Stimulated activated CD8-positive, alpha-beta memory T cell treated with anti-CD3 and anti-CD28 coated beads, Interleukin-15, amount 100 ng/mL, for 1 hour (primary cell): Measurements from ENCODE around the gene DNAJB13.

Experiments used
- DNase-seq: peaks from one replicate; pipeline ENCODE4 v3.0.0-alpha.2; 2020; ENCODE audit warnings: low read depth

The DNAJB13 gene

GRCh38 chr11:74015919-74016684 lies 65.3 kb downstream of the DNAJB13 start:
- DNase-seq = no peak

GRCh38 chr11:74017631-74018030 lies 66.8 kb downstream of the DNAJB13 start:
- no peak for DNase-seq

- DNase-seq = no peak
Observed at GRCh38 chr11:74018331-74019005, 67.6 kb downstream of the DNAJB13 start.

- DNase-seq = no peak
Observed at GRCh38 chr11:74019104-74019738, 68.4 kb downstream of the DNAJB13 start.

DNA sequence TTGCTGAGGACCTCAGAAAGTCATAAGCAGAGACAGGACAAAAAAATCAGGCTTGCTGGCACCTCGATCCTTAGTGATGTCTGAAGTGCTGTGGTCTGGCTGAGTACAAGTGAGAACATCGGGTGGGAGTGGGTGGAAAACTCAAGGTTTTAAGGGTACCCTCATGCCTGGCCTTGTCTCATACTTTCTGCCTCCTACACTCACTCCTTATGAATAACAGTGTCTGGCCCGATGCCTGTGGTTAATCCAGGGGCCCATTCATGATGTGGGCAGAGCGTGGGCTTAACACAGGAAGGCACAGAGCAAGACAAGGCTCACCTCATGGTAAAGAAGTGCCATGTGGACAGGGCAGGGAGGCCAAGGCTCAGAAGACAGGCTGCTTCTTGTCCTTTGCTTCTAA lies 69.0 kb downstream of the DNAJB13 start:
- no peak for DNase-seq
